Astrocyte of the cerebellum (primary cell): ENCODE data around the gene CYFIP2.

ENCODE experiments used
- DNase-seq: peaks from one replicate; pipeline ENCODE4 v3.0.0-alpha.2; 2011; ENCODE audit warnings: low read depth
- H3K4me3 ChIP-seq: 2 replicates; pipeline ENCODE4 v1.5.1; 2011; ENCODE audit warnings: mild to moderate bottlenecking, low read depth, low read length, moderate library complexity
- CTCF ChIP-seq: IDR thresholded peaks from 2 replicates; pipeline ENCODE4 v1.5.1; 2012; ENCODE audit warnings: low read length, low read depth, moderate library complexity, mild to moderate bottlenecking; ENCODE audit errors: missing control alignments
- in situ Hi-C: cut with HindIII; loops from 2 replicates; pipeline ENCODE4 v1.10.0; 2017; ENCODE audit warnings: low sequenced_read_pairs

CYFIP2 gene

GRCh38 chr5:157348049-157348400 lies 82.1 kb downstream of the CYFIP2 start:
- in situ Hi-C loops = no loop called here
- no peak overlapping the region for H3K4me3 ChIP-seq
- DNase-seq = no peak
- TF ChIP-seq CTCF = no peak

GRCh38 chr5:157350939-157351801 lies 85.2 kb downstream of the CYFIP2 start:
- in situ Hi-C loops = no loop called here
- H3K4me3 ChIP-seq = no peak overlapping the region
- no peak for DNase-seq
- TF ChIP-seq CTCF = no peak

- DNase-seq = no peak
- no peak overlapping the region for H3K4me3 ChIP-seq
- in situ Hi-C loops = no loop called here
- no peak for TF ChIP-seq CTCF
Observed at GRCh38 chr5:157351802-157352092, 85.8 kb downstream of the CYFIP2 start.

GRCh38 chr5:157352756-157353340 lies 86.9 kb downstream of the CYFIP2 start:
- no peak for DNase-seq
- in situ Hi-C loops = no loop called here
- TF ChIP-seq CTCF = no peak
- H3K4me3 ChIP-seq = no peak overlapping the region

GRCh38 chr5:157354800-157355199 lies 88.9 kb downstream of the CYFIP2 start:
- TF ChIP-seq CTCF = peak; percentile 55
- DNase-seq = no peak
- no peak overlapping the region for H3K4me3 ChIP-seq
- in situ Hi-C loops = no loop called here

- H3K4me3 ChIP-seq = no peak overlapping the region
- in situ Hi-C loops = no loop called here
- no peak for TF ChIP-seq CTCF
- DNase-seq = no peak
Observed at GRCh38 chr5:157356576-157356975, 90.7 kb downstream of the CYFIP2 start.
